M059J (cell line): ENCODE results near the gene SNRNP70. TPM values are rescaled to one million over a fixed set of nuclear protein-coding genes. Genes with fewer than 3 reads are reported as not detected.

ENCODE experiments used
- DNase-seq: peaks from one replicate; pipeline ENCODE4 v3.0.0-alpha.2; 2012; ENCODE audit warnings: low read depth
- total RNA-seq: library from RNA; depleted of rRNA; stranded (reverse); fragments of >200 nt; shearing (Covaris generic); gene quantifications from 2 replicates; pipeline ENCODE4 v1.2.3, GENCODE V29; 2014

The SNRNP70 gene
- total RNA-seq, 1 experiment from 2014 or later = 191 TPM

GRCh38 chr19:49064768-49065611 is 20.3 kb upstream of the SNRNP70 start, which contains the start of gene NTF4:
Gene NTF4, minus strand, starts transcription at chr19:49064818. Its CDS starts 2,821 bp downstream, at chr19:49061997.
- DNase-seq = no peak

GRCh38 chr19:49065905-49066512 is 19.2 kb upstream of the SNRNP70 start:
- no peak for DNase-seq

GRCh38 chr19:49067554-49067953 is 17.7 kb upstream of the SNRNP70 start:
- no peak for DNase-seq

GRCh38 chr19:49069026-49069425 is 16.2 kb upstream of the SNRNP70 start:
- peak; percentile 68 for DNase-seq

GRCh38 chr19:49070416-49070815 is 14.8 kb upstream of the SNRNP70 start:
- no peak for DNase-seq

GRCh38 chr19:49071860-49072547 is 13.2 kb upstream of the SNRNP70 start:
- DNase-seq = no peak

- DNase-seq = peak; percentile 45
Observed at GRCh38 chr19:49073514-49074378, 11.5 kb upstream of the SNRNP70 start.

GRCh38 chr19:49074869-49075268 is 10.4 kb upstream of the SNRNP70 start:
- DNase-seq = peak; percentile 64

- no peak for DNase-seq
Observed at GRCh38 chr19:49080392-49080791, 4.9 kb upstream of the SNRNP70 start.

GRCh38 chr19:49081273-49081672 is 4.0 kb upstream of the SNRNP70 start:
- DNase-seq = no peak

GRCh38 chr19:49084206-49085019 is 838 bp upstream of the SNRNP70 start:
- DNase-seq = no peak

GRCh38 chr19:49085868-49086232 is 599 bp downstream of the SNRNP70 start:
- DNase-seq = no peak

GRCh38 chr19:49086296-49086695 is 1.0 kb downstream of the SNRNP70 start:
- DNase-seq = no peak

- DNase-seq = no peak
Observed at GRCh38 chr19:49091391-49092038, 6.3 kb downstream of the SNRNP70 start.

- DNase-seq = no peak
Observed at GRCh38 chr19:49092686-49093085, 7.4 kb downstream of the SNRNP70 start.

- DNase-seq = no peak
Observed at GRCh38 chr19:49094505-49095482, 9.5 kb downstream of the SNRNP70 start.

- peak; percentile 75 for DNase-seq
Observed at GRCh38 chr19:49097453-49098288, 12.4 kb downstream of the SNRNP70 start.

- no peak for DNase-seq
Observed at GRCh38 chr19:49098795-49099194, 13.5 kb downstream of the SNRNP70 start.
